HCT116 (cell line): Measurements from ENCODE around the gene SFXN4. TPM values are rescaled to one million over a fixed set of nuclear protein-coding genes. Genes with fewer than 3 reads are reported as not detected.

Source experiments
- ATAC-seq: fragments of 200-7000 bp; cut with Tn5 transposase; 2 replicates; pipeline ENCODE4 v1.9.1; 2020; ENCODE audit warnings: mild to moderate bottlenecking, moderate library complexity
- BruUV-seq: library from RNA; stranded (reverse); fragments of 400-500 nt; replicated peaks from 2 replicates; lab custom pipeline; 2021; lab: Mats Ljungman, UMichigan
- CTCF ChIA-PET: fragments of 300-600 bp; sonication (Branson Sonifier 250); formaldehyde crosslinking; loops from one replicate; lab custom pipeline; 2021; ENCODE audit warnings: antibody characterized with exemption; lab: Charles Lee
- POLR2A ChIA-PET: fragments of 300-600, 350-600 bp; sonication (Branson Sonifier 250); formaldehyde crosslinking; loops from one replicate; lab custom pipeline; 2021; ENCODE audit warnings: antibody characterized with exemption; lab: Charles Lee
- RAD21 ChIA-PET, 2 experiments: fragments of 300-600 bp; sonication (Branson Sonifier 250); formaldehyde crosslinking; loops; one replicate each; lab custom pipeline; 2023; ENCODE audit warnings: low total read pairs in 2 of 2; ENCODE audit not compliant: uncharacterized antibody in 2 of 2, unreplicated experiment in 2 of 2, low non-redundant PET in 1 of 2; lab: Charles Lee
- DNase-seq: peaks from one replicate; pipeline ENCODE4 v3.0.0-alpha.2; 2010; ENCODE audit warnings: low read depth, low spot score
- H2AFZ ChIP-seq: fragments of 200-600 bp; shearing (Covaris generic), sonication (generic); 2 replicates; pipeline ENCODE4 v1.6.1; 2017; ENCODE audit warnings: low read depth, mixed run types, mixed read lengths, antibody characterized with exemption, low read length; ENCODE audit not compliant: poor library complexity, severe bottlenecking
- H3K27ac ChIP-seq: 2 replicates; pipeline ENCODE4 v1.5.1; 2012; ENCODE audit warnings: low read depth, low read length
- H3K27me3 ChIP-seq: fragments of 200-600 bp; sonication (generic); 2 replicates; pipeline ENCODE4 v1.6.1; 2016; ENCODE audit warnings: mixed run types, low read length, mixed read lengths; ENCODE audit not compliant: insufficient read depth
- H3K36me3 ChIP-seq, 2 experiments: fragments of 200-500 bp in 1 of 2; fragments of 200-600 bp in 1 of 2; sonication (Bioruptor generic) in 1 of 2; sonication (generic) in 1 of 2; 2 replicates each; pipeline versions ENCODE4 v1.5.1 to v1.6.1; 2014 to 2016; ENCODE audit warnings: low read length in 2 of 2, inconsistent platforms in 1 of 2, mixed read lengths in 1 of 2, mixed run types in 1 of 2; ENCODE audit not compliant: insufficient read depth in 2 of 2, control insufficient read depth in 1 of 2
- H3K4me1 ChIP-seq, 2 experiments: fragments of 200-600 bp in 1 of 2; sonication (generic) in 1 of 2; 2 replicates each; pipeline versions ENCODE4 v1.5.1 to v1.6.1; 2012 to 2017; ENCODE audit warnings: low read length in 2 of 2, inconsistent platforms in 1 of 2, mild to moderate bottlenecking in 1 of 2, mixed read lengths in 1 of 2, mixed run types in 1 of 2, moderate library complexity in 1 of 2; ENCODE audit not compliant: insufficient read depth in 2 of 2, control insufficient read depth in 1 of 2
- H3K4me2 ChIP-seq: fragments of 200-600 bp; sonication (generic); 2 replicates; pipeline ENCODE4 v1.6.1; 2017; ENCODE audit warnings: mixed run types, low read length, mixed read lengths
- H3K4me3 ChIP-seq, 2 experiments: fragments of 200-600 bp in 1 of 2; sonication (generic) in 1 of 2; replicated peaks in 1 of 2; 2 replicates each; pipeline ENCODE4 v1.5.1; 2011 to 2016; ENCODE audit warnings: low read length in 2 of 2, control low read depth in 1 of 2, low read depth in 1 of 2, mild to moderate bottlenecking in 1 of 2, mixed read lengths in 1 of 2, mixed run types in 1 of 2
- H3K79me2 ChIP-seq: fragments of 200-600 bp; sonication (generic); 2 replicates; pipeline ENCODE4 v1.6.1; 2017; ENCODE audit warnings: mild to moderate bottlenecking, mixed run types, low read length, moderate library complexity, mixed read lengths; ENCODE audit not compliant: insufficient read depth
- H3K9ac ChIP-seq: fragments of 200-600 bp; sonication (generic); 2 replicates; pipeline ENCODE4 v1.6.1; 2016; ENCODE audit warnings: low read length, mixed read lengths
- H3K9me2 ChIP-seq: fragments of 200-600 bp; sonication (generic), shearing (Covaris generic); 2 replicates; pipeline ENCODE4 v1.6.1; 2017; ENCODE audit warnings: mixed run types, mild to moderate bottlenecking, moderate library complexity; ENCODE audit not compliant: insufficient read depth
- H3K9me3 ChIP-seq, 2 experiments: fragments of 200-500 bp in 1 of 2; fragments of 200-600 bp in 1 of 2; sonication (Bioruptor generic) in 1 of 2; sonication (generic) in 1 of 2; 2 replicates each; pipeline ENCODE4 v1.6.1; 2014 to 2017; ENCODE audit warnings: low read length in 2 of 2, mixed read lengths in 2 of 2, inconsistent platforms in 1 of 2, low read depth in 1 of 2, mild to moderate bottlenecking in 1 of 2, mixed run types in 1 of 2, moderate library complexity in 1 of 2; ENCODE audit not compliant: control insufficient read depth in 1 of 2, insufficient read depth in 1 of 2
- H4K20me1 ChIP-seq: fragments of 200-600 bp; sonication (generic), shearing (Covaris generic); 2 replicates; pipeline ENCODE4 v1.6.1; 2017; ENCODE audit warnings: mixed run types, mild to moderate bottlenecking, moderate library complexity; ENCODE audit not compliant: insufficient read depth
- ATF3 ChIP-seq: IDR thresholded peaks from 2 replicates; pipeline ENCODE4 v1.6.1; 2012
- CBX3 ChIP-seq: IDR thresholded peaks from 2 replicates; pipeline ENCODE4 v1.6.1; 2012; ENCODE audit warnings: low read depth
- CTCF ChIP-seq, 3 experiments: fragments of 200-600 bp in 1 of 3; sonication (generic) in 1 of 3; IDR thresholded peaks in 2 of 3; conservative IDR thresholded peaks in 1 of 3; 2 replicates each; pipeline ENCODE4 v1.5.1; 2012 to 2017; ENCODE audit warnings: low read depth in 2 of 3, low read length in 2 of 3, antibody characterized with exemption in 1 of 3, borderline replicate concordance in 1 of 3, control low read depth in 1 of 3, mild to moderate bottlenecking in 1 of 3, mixed read lengths in 1 of 3, mixed run types in 1 of 3, moderate library complexity in 1 of 3; ENCODE audit not compliant: insufficient read depth in 1 of 3
- EGR1 ChIP-seq: IDR thresholded peaks from 2 replicates; pipeline ENCODE4 v1.6.1; 2012; ENCODE audit warnings: low read depth
- ELF1 ChIP-seq: IDR thresholded peaks from 2 replicates; pipeline ENCODE4 v1.6.1; 2012; ENCODE audit warnings: low read depth, borderline replicate concordance
- EZH2 ChIP-seq: fragments of 200-600 bp; sonication (generic); IDR thresholded peaks from 2 replicates; pipeline ENCODE4 v1.6.1; 2017; ENCODE audit warnings: antibody characterized with exemption, mixed run types
- EZH2phosphoT487 ChIP-seq: fragments of 200-600 bp; IDR thresholded peaks from 2 replicates; pipeline ENCODE4 v1.6.1; 2018; ENCODE audit warnings: antibody characterized with exemption, borderline replicate concordance
- FOSL1 ChIP-seq: IDR thresholded peaks from 2 replicates; pipeline ENCODE4 v1.6.1; 2012; ENCODE audit warnings: low read depth
- JUND ChIP-seq: IDR thresholded peaks from 2 replicates; pipeline ENCODE4 v1.6.1; 2012
- POLR2A ChIP-seq: IDR thresholded peaks from 2 replicates; pipeline ENCODE4 v1.7.0; 2011; ENCODE audit warnings: borderline replicate concordance; ENCODE audit not compliant: insufficient read depth, insufficient read length; ENCODE audit errors: extremely low read depth
- POLR2AphosphoS5 ChIP-seq: IDR thresholded peaks from 2 replicates; pipeline ENCODE4 v1.6.1; 2011; ENCODE audit warnings: mild to moderate bottlenecking, low read depth, low read length, moderate library complexity
- RAD21 ChIP-seq: IDR thresholded peaks from 2 replicates; pipeline ENCODE4 v1.6.1; 2012; ENCODE audit warnings: low read depth, mild to moderate bottlenecking
- REST ChIP-seq: IDR thresholded peaks from 2 replicates; pipeline ENCODE4 v1.6.1; 2012; ENCODE audit warnings: low read depth
- SIN3A ChIP-seq: IDR thresholded peaks from 2 replicates; pipeline ENCODE4 v1.6.1; 2012; ENCODE audit warnings: low read depth
- TCF7L2 ChIP-seq: IDR thresholded peaks from 2 replicates; pipeline ENCODE4 v1.7.0; 2011; ENCODE audit warnings: borderline replicate concordance, inconsistent platforms; ENCODE audit not compliant: insufficient read depth, insufficient read length; ENCODE audit errors: extremely low read depth
- ZFX ChIP-seq: fragments of 450-650 bp; IDR thresholded peaks from 2 replicates; pipeline ENCODE4 v1.6.1; 2017
- ZNF274 ChIP-seq: fragments of 200-500 bp; sonication (Bioruptor generic); IDR thresholded peaks from 2 replicates; pipeline ENCODE4 v1.6.1; 2014; ENCODE audit warnings: mild to moderate bottlenecking, low read depth, low read length, inconsistent platforms
- intact Hi-C: fragments of 100-400 bp; cut with micrococcal nuclease; formaldehyde crosslinking; loops from 2 replicates; pipeline ENCODE4 v1.10.0; 2022
- total RNA-seq: library from RNA; stranded (reverse); gene quantifications from one replicate; pipeline ENCODE4 v1.2.1, GENCODE V29; 2021; ENCODE audit not compliant: unreplicated experiment
- TF ChIP-seq, protein P1 (sequence below): IDR thresholded peaks from 2 replicates; pipeline ENCODE4 v1.6.1; 2011; ENCODE audit warnings: mild to moderate bottlenecking, low read length, moderate library complexity; ENCODE audit not compliant: insufficient replicate concordance; ENCODE audit errors: extremely low read depth
- TF ChIP-seq, protein P2 (sequence below): IDR thresholded peaks from 2 replicates; pipeline ENCODE4 v1.6.1; 2012

The SFXN4 gene
- total RNA-seq, 1 experiment from 2014 or later, result 58.2 TPM

DNA sequence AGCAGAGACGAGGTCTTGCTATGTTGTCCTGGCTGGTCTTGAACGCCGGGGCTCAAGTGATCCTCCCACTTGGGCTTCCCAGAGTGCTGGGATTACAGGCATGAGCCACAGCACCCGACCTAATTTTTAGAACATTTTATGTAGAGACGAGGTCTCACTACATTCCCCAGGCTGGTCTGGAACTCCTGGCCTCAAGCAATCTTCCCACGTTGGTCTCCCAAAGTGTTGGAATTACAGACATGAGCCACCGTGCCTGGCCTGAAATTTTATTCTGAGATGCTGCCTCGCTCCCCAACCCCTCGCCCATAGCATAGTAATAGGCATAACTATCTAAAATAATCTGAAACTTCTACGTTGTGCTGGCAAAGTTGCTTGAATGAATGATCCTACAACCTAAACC lies 21.9 kb downstream of the SFXN4 start:
- ATAC-seq, result no peak
- POLR2A ChIA-PET, result no interaction called here

More for the DNA sequence above, 21.9 kb downstream of the SFXN4 start:
- Histone ChIP-seq H3K36me3 (peaks cover 19% of the 10 kb centered on the region in 2 experiments; a peak in 3 of 4 replicates), H3K79me2 (no peaks in the 10 kb centered on the region), H3K27me3 (no peaks in the 10 kb centered on the region), H2AFZ (no peak overlapping the region), H3K9me3 (no peaks in the 10 kb centered on the region), H3K4me1 (no peaks in the 10 kb centered on the region), H3K9me2 (no peaks in the 10 kb centered on the region), H3K9ac (no peak overlapping the region), H3K27ac (no peak overlapping the region), H3K4me3 (no peak overlapping the region), H3K4me2 (no peak overlapping the region), H4K20me1 (no peaks in the 10 kb centered on the region)
- CTCF ChIA-PET, result no interaction called here
- BruUV-seq, result no TSS peak
- TF ChIP-seq ATF3, result no peak
- no peak for TF ChIP-seq ZNF274
- no peak for TF ChIP-seq ZFX
- no peak for TF ChIP-seq REST
- TF ChIP-seq POLR2A, result no peak
- no peak for TF ChIP-seq ELF1
- TF ChIP-seq, protein P1, sequence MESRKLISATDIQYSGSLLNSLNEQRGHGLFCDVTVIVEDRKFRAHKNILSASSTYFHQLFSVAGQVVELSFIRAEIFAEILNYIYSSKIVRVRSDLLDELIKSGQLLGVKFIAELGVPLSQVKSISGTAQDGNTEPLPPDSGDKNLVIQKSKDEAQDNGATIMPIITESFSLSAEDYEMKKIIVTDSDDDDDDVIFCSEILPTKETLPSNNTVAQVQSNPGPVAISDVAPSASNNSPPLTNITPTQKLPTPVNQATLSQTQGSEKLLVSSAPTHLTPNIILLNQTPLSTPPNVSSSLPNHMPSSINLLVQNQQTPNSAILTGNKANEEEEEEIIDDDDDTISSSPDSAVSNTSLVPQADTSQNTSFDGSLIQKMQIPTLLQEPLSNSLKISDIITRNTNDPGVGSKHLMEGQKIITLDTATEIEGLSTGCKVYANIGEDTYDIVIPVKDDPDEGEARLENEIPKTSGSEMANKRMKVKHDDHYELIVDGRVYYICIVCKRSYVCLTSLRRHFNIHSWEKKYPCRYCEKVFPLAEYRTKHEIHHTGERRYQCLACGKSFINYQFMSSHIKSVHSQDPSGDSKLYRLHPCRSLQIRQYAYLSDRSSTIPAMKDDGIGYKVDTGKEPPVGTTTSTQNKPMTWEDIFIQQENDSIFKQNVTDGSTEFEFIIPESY, result no peak
- no peak for TF ChIP-seq EGR1
- no peak for TF ChIP-seq TCF7L2
- TF ChIP-seq POLR2AphosphoS5, result no peak
- no peak for TF ChIP-seq SIN3A
- no peak for TF ChIP-seq EZH2phosphoT487
- no peak for TF ChIP-seq CBX3
- TF ChIP-seq RAD21, result no peak
- no peak for TF ChIP-seq FOSL1
- TF ChIP-seq JUND, result no peak
- no peak for TF ChIP-seq CTCF (IDR thresholded peaks at IDR 0.05 in 2 of 3, conservative IDR thresholded peaks at IDR 0.05 in 1 of 3; ENCODE audit: borderline replicate concordance in 1 of 3, insufficient read depth in 1 of 3, low read depth in 2 of 3, low read length in 2 of 3)
- no peak for TF ChIP-seq EZH2
- TF ChIP-seq, protein P2, sequence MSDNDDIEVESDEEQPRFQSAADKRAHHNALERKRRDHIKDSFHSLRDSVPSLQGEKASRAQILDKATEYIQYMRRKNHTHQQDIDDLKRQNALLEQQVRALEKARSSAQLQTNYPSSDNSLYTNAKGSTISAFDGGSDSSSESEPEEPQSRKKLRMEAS, result no peak
- intact Hi-C loops, result no loop called here
- RAD21 ChIA-PET, result no interaction called here
- DNase-seq, result no peak
